BJ (cell line): ENCODE measurements around the gene HSPH1. TPM values are rescaled to one million over a fixed set of nuclear protein-coding genes. Genes with fewer than 3 reads are reported as not detected.

ENCODE experiments used
- CTCF ChIA-PET: fragments of 350-600 bp; formaldehyde crosslinking; extraction: SDS; loops from one replicate; lab custom pipeline; 2021; ENCODE audit warnings: antibody characterized with exemption, inconsistent platforms; lab: Yijun Ruan, JAX
- POLR2A ChIA-PET: fragments of 300-600 bp; sonication (Branson Sonifier 250); formaldehyde crosslinking; extraction: SDS; loops from one replicate; lab custom pipeline; 2021; ENCODE audit warnings: antibody characterized with exemption; lab: Charles Lee
- DNase-seq: peaks from one replicate; pipeline ENCODE4 v3.0.0-alpha.2; 2011; ENCODE audit warnings: low read depth
- H3K27me3 ChIP-seq: 2 replicates; pipeline ENCODE4 v1.6.0; 2011; ENCODE audit warnings: low read length; ENCODE audit not compliant: control insufficient read depth, insufficient read depth
- H3K36me3 ChIP-seq: 2 replicates; pipeline ENCODE4 v1.5.1; 2011; ENCODE audit warnings: low read length; ENCODE audit not compliant: control insufficient read depth, insufficient read depth
- H3K4me3 ChIP-seq: 2 replicates; pipeline ENCODE4 v1.5.1; 2011; ENCODE audit warnings: low read depth, mild to moderate bottlenecking, control low read depth, low read length
- CTCF ChIP-seq: IDR thresholded peaks from 2 replicates; pipeline ENCODE4 v1.5.1; 2011; ENCODE audit warnings: low read depth, mild to moderate bottlenecking, control low read depth, inconsistent platforms, low read length, moderate library complexity; ENCODE audit not compliant: insufficient read depth
- polyA plus RNA-seq: library from polyadenylated mRNA; depleted of rRNA; stranded (reverse); fragments of >200 nt; gene quantifications from 2 replicates; pipeline ENCODE4 v1.2.3, GENCODE V29; 2011

The HSPH1 gene
- polyA plus RNA-seq, 1 experiment: 15.0 TPM

DNA sequence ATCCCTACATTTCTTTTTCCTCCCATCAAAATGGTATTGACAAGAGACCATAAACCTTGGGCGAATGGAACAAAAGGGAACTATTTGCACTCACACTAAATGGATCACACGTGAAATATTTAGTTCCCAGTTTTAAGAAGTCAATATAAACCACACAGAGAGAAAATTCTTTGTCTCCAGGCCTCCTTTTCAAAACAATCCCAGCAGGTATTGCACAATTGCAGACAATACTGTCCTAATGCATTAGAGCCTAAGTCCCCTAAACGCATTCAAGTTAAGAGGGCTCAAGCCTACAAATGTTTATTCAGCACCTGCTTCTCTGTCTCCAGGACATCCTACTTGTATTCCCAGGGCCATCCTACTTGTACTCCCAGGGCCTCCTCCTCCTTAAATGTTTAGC, 36.8 kb upstream of the HSPH1 start:
- ChIA-PET CTCF (interaction anchor here (1.0 to 4.2 kb wide), 2 partner anchors 9 to 226 kb away, joined by 3 to 24 read pairs; no protein-coding TSS in a partner anchor), POLR2A (no interaction called here)
- no peak for DNase-seq
- Histone ChIP-seq H3K36me3 (no peaks in the 10 kb centered on the region), H3K27me3 (no peaks in the 10 kb centered on the region; the same call in 1 of the 2 replicates), H3K4me3 (no peak overlapping the region)
- TF ChIP-seq CTCF: no peak

DNA sequence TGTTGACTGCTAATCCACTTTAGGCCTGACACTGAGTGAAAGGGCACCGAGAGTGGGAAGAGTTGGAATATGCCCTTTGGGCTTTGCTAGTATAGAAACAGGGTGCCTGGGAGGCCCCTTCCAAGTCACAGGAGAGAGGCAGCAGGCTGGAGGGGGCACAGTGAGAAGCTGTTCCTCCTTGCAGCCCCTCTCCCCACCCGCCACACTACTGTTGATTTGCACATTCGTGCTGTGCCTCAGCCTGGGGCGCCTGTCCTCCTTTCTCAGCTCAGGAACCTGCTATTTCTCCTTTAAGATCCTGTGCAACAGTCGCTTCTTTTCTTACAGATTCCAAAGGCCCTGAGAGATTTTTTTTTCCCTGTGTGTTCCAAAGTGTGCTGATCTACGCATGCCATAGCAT, 35.3 kb upstream of the HSPH1 start:
- Histone ChIP-seq H3K36me3 (no peaks in the 10 kb centered on the region), H3K27me3 (peaks cover 1% of the 10 kb centered on the region; the same call in 1 of the 2 replicates), H3K4me3 (no peak overlapping the region)
- no peak for DNase-seq
- CTCF ChIA-PET: interaction anchor here (0.6 to 1.2 kb wide), 2 partner anchors 25 to 665 kb away, joined by 3 to 4 read pairs; no protein-coding TSS in a partner anchor
- POLR2A ChIA-PET: no interaction called here
- TF ChIP-seq CTCF: no peak

DNA sequence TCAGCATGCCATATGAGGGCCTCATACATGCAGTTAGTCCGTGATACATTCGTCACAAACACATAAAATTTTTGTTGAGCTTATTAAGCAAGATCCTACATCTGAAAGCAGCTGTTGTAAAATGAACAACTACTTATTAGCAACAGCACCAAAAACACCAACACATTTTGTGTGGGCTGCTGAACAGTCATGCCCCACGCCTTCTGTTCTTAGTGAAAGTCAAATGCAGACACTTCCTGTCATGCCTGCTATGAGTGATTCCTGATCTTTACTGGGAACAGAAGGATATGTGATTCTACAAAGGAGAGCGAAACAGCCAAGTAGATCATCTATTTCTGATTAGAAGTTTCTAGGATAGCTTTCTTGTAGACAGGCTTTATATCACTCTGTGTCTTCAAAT, 33.9 kb upstream of the HSPH1 start:
- H3K4me3 ChIP-seq: no peak overlapping the region
- peaks cover 1% of the 10 kb centered on the region; the same call in 1 of the 2 replicates for H3K27me3 ChIP-seq
- no peak for DNase-seq
- POLR2A ChIA-PET: no interaction called here
- CTCF ChIA-PET: interaction anchor here (0.6 kb wide), 1 partner anchor 24 kb away, joined by 3 read pairs; no protein-coding TSS in a partner anchor
- no peaks in the 10 kb centered on the region for H3K36me3 ChIP-seq
- no peak for TF ChIP-seq CTCF

DNA sequence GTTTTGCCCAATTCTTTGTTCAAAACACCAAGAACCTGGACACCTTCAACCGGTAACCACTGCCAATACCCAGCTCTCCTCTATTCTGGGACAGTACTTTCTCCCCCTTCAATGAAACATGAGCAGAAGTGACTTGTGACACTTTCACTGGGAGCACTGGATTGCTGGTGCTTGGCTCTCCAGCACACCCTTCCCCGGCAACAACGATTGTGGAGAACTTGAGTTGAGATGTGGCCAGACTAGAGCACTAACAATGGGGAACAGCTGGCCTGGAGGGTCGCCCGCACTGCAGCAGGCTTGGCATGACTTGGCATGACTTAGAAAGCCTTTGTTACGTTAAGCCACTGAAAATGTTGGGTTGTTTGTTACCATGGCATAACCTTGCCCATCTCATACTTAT, 30.6 kb upstream of the HSPH1 start:
- peaks cover 10% of the 10 kb centered on the region; the same call in 1 of the 2 replicates for H3K27me3 ChIP-seq
- no peaks in the 10 kb centered on the region for H3K36me3 ChIP-seq
- TF ChIP-seq CTCF: no peak
- DNase-seq: no peak
- H3K4me3 ChIP-seq: no peak overlapping the region
- ChIA-PET POLR2A (no interaction called here), CTCF (no interaction called here)

GRCh38 chr13:31191748-31192147, 30.0 kb upstream of the HSPH1 start:
- CTCF ChIA-PET: interaction anchor here (1.7 kb wide), 1 partner anchor 8 kb away, joined by 5 read pairs; the partner anchor contains the start of gene B3GLCT
- POLR2A ChIA-PET: no interaction called here

More at GRCh38 chr13:31191748-31192147, 30.0 kb upstream of the HSPH1 start:
- no peak for TF ChIP-seq CTCF
- Histone ChIP-seq H3K36me3 (no peaks in the 10 kb centered on the region), H3K27me3 (peaks cover 10% of the 10 kb centered on the region; the same call in 1 of the 2 replicates), H3K4me3 (no peak overlapping the region)
- no peak for DNase-seq
